Measurements from ENCODE around the gene GALR1.
"Not testable (repeated sequence)": the region's sequence is repeated elsewhere in the genome, so short reads cannot be mapped to it uniquely, and the experiment has no call there.

Gene GALR1

GRCh38 chr18:77230645-77231044, 19.0 kb upstream of the GALR1 start:
- H3K4me1 ChIP-seq (ENCODE audit: low read length), result no peaks in the 10 kb centered on the region
- no peak overlapping the region for H3K9ac ChIP-seq (ENCODE audit: low read length)
- no peaks in the 10 kb centered on the region for H3K36me3 ChIP-seq (replicated peaks; ENCODE audit: low read depth, low read length)
- H3K27me3 ChIP-seq (ENCODE audit: low read depth, low read length), result peaks cover 24% of the 10 kb centered on the region; the same call in 1 of the 2 replicates
- no peak overlapping the region for H3K4me3 ChIP-seq (ENCODE audit: low read length)
- no peaks in the 10 kb centered on the region for H3K79me2 ChIP-seq (ENCODE audit: low read length)
- no peak overlapping the region for H2AFZ ChIP-seq (ENCODE audit: low read depth, low read length)
- no peak overlapping the region for H3K4me2 ChIP-seq (ENCODE audit: low read length)
- H4K20me1 ChIP-seq (ENCODE audit: insufficient read depth, low read length), result no peaks in the 10 kb centered on the region
- no peak for TF ChIP-seq CTCF (IDR thresholded peaks at IDR 0.05; ENCODE audit: low read depth, low read length)
- TF ChIP-seq EZH2phosphoT487 (IDR thresholded peaks at IDR 0.05; ENCODE audit: low read depth), result no peak
- no peaks in the 10 kb centered on the region for H3K9me3 ChIP-seq (ENCODE audit: insufficient read depth, low read length)
- H3K27ac ChIP-seq (ENCODE audit: low read length), result no peak overlapping the region

GRCh38 chr18:77234504-77235365, 14.9 kb upstream of the GALR1 start:
- Histone ChIP-seq H3K4me3 (ENCODE audit: low read length) (no peak overlapping the region), H3K27ac (ENCODE audit: low read length) (no peak overlapping the region), H3K9ac (ENCODE audit: low read length) (no peak overlapping the region), H3K4me1 (ENCODE audit: low read length) (no peaks in the 10 kb centered on the region), H3K9me3 (ENCODE audit: insufficient read depth, low read length) (peaks cover 17% of the 10 kb centered on the region; the same call in 1 of the 2 replicates), H3K27me3 (ENCODE audit: low read depth, low read length) (peaks cover 24% of the 10 kb centered on the region; the same call in 1 of the 2 replicates), H3K36me3 (replicated peaks; ENCODE audit: low read depth, low read length) (no peaks in the 10 kb centered on the region), H4K20me1 (ENCODE audit: insufficient read depth, low read length) (no peaks in the 10 kb centered on the region), H3K4me2 (ENCODE audit: low read length) (no peak overlapping the region), H3K79me2 (ENCODE audit: low read length) (no peaks in the 10 kb centered on the region), H2AFZ (ENCODE audit: low read depth, low read length) (no peak overlapping the region)
- TF ChIP-seq EZH2phosphoT487 (IDR thresholded peaks at IDR 0.05; ENCODE audit: low read depth), result no peak
- no peak for TF ChIP-seq CTCF (IDR thresholded peaks at IDR 0.05; ENCODE audit: low read depth, low read length)

- not testable (repeated sequence) for H3K79me2 ChIP-seq (ENCODE audit: low read length); H4K20me1 ChIP-seq (ENCODE audit: insufficient read depth, low read length); H3K27me3 ChIP-seq (ENCODE audit: low read depth, low read length); H3K9ac ChIP-seq (ENCODE audit: low read length); H3K4me1 ChIP-seq (ENCODE audit: low read length); H3K27ac ChIP-seq (ENCODE audit: low read length); H3K4me2 ChIP-seq (ENCODE audit: low read length); H3K36me3 ChIP-seq (replicated peaks; ENCODE audit: low read depth, low read length); H2AFZ ChIP-seq (ENCODE audit: low read depth, low read length); H3K4me3 ChIP-seq (ENCODE audit: low read length)
- H3K9me3 ChIP-seq (ENCODE audit: insufficient read depth, low read length), result peaks cover 27% of the 10 kb centered on the region; the same call in 1 of the 2 replicates
Measured at GRCh38 chr18:77239285-77239684, 10.4 kb upstream of the GALR1 start.

GRCh38 chr18:77248873-77249568, 627 bp upstream of the GALR1 start:
- no peaks in the 10 kb centered on the region for H3K36me3 ChIP-seq (replicated peaks; ENCODE audit: low read depth, low read length)
- H3K9ac ChIP-seq (ENCODE audit: low read length), result no peak overlapping the region
- no peaks in the 10 kb centered on the region for H4K20me1 ChIP-seq (ENCODE audit: insufficient read depth, low read length)
- no peaks in the 10 kb centered on the region; the same call in 1 of the 2 replicates for H3K9me3 ChIP-seq (ENCODE audit: insufficient read depth, low read length)
- H3K4me3 ChIP-seq (ENCODE audit: low read length), result no peak overlapping the region
- peaks cover 8% of the 10 kb centered on the region; the same call in 1 of the 2 replicates for H3K27me3 ChIP-seq (ENCODE audit: low read depth, low read length)
- TF ChIP-seq EZH2phosphoT487 (IDR thresholded peaks at IDR 0.05; ENCODE audit: low read depth) (no peak), CTCF (IDR thresholded peaks at IDR 0.05; ENCODE audit: low read depth, low read length) (no peak)
- no peaks in the 10 kb centered on the region for H3K4me1 ChIP-seq (ENCODE audit: low read length)
- no peaks in the 10 kb centered on the region for H3K79me2 ChIP-seq (ENCODE audit: low read length)
- no peak overlapping the region for H3K27ac ChIP-seq (ENCODE audit: low read length)
- no peak overlapping the region for H2AFZ ChIP-seq (ENCODE audit: low read depth, low read length)
- no peak overlapping the region for H3K4me2 ChIP-seq (ENCODE audit: low read length)

Data from OCI-LY3 (cell line).